Renal cortex interstitium (tissue), 11 donors: ENCODE measurements around the gene LHX6. TPM values are rescaled to one million over a fixed set of nuclear protein-coding genes. Genes with fewer than 3 reads are reported as not detected.

Experiments used
- DNase-seq, 11 donors: peaks; one replicate each; pipeline ENCODE4 v3.0.0-alpha.2; 2013; ENCODE audit warnings: low read depth in 9 of 11, low spot score in 4 of 11; ENCODE audit errors: extremely low read depth in 1 of 11
- polyA plus RNA-seq, 3 donors: library from polyadenylated mRNA; unstranded; fragments of 120-200 nt; gene quantifications; one replicate each; pipeline ENCODE4 v1.2.1, GENCODE V29; 2013; ENCODE audit not compliant: insufficient read length in 3 of 3

Gene LHX6
- polyA plus RNA-seq, 3 donors, result 3.4 to 4.5 (median 3.5) TPM

- DNase-seq, result no peak
Observed at GRCh38 chr9:122218935-122219855, 9.6 kb downstream of the LHX6 start.

GRCh38 chr9:122218071-122218934, 10.5 kb downstream of the LHX6 start:
- no peak for DNase-seq

GRCh38 chr9:122217640-122218039, 11.1 kb downstream of the LHX6 start:
- DNase-seq, result no peak

- no peak for DNase-seq
Observed at GRCh38 chr9:122216798-122217418, 11.8 kb downstream of the LHX6 start.

GRCh38 chr9:122216138-122216797, 12.5 kb downstream of the LHX6 start:
- DNase-seq, result no peak

- DNase-seq, result no peak
Observed at GRCh38 chr9:122215663-122216062, 13.1 kb downstream of the LHX6 start.

GRCh38 chr9:122214507-122214906, 14.2 kb downstream of the LHX6 start:
- DNase-seq, result no peak

- DNase-seq, result no peak
Observed at GRCh38 chr9:122213589-122214413, 15.0 kb downstream of the LHX6 start.

GRCh38 chr9:122213102-122213588, 15.6 kb downstream of the LHX6 start:
- no peak for DNase-seq

- no peak for DNase-seq
Observed at GRCh38 chr9:122212473-122213004, 16.2 kb downstream of the LHX6 start.

- DNase-seq, result no peak
Observed at GRCh38 chr9:122209451-122209850, 19.3 kb downstream of the LHX6 start.

GRCh38 chr9:122207096-122207495, 21.7 kb downstream of the LHX6 start:
- DNase-seq, result no peak

- no peak for DNase-seq
Observed at GRCh38 chr9:122206118-122207046, 22.4 kb downstream of the LHX6 start.

- no peak for DNase-seq
Observed at GRCh38 chr9:122205176-122205575, 23.6 kb downstream of the LHX6 start.

GRCh38 chr9:122204491-122204890, 24.3 kb downstream of the LHX6 start:
- no peak for DNase-seq

GRCh38 chr9:122204055-122204454, 24.7 kb downstream of the LHX6 start:
- no peak for DNase-seq

GRCh38 chr9:122202111-122202510, 26.6 kb downstream of the LHX6 start:
- DNase-seq, result no peak
